Left ventricle myocardium inferior (tissue), 1 donor: ENCODE measurements around the gene DAZL. TPM values are rescaled to one million over a fixed set of nuclear protein-coding genes. Genes with fewer than 3 reads are reported as not detected.
A peak's percentile ranks its signal among the peaks of the same experiment; 100 is the strongest.

Source experiments
- DNase-seq: peaks from one replicate; pipeline ENCODE4 v3.0.0-alpha.2; 2020
- H3K27ac ChIP-seq: fragments of 200-600 bp; replicated peaks from 2 replicates; pipeline ENCODE4 v1.8.0; 2021
- H3K27me3 ChIP-seq: fragments of 200-600 bp; 2 replicates; pipeline ENCODE4 v1.8.0; 2021; ENCODE audit warnings: low read depth
- H3K36me3 ChIP-seq: fragments of 200-600 bp; 2 replicates; pipeline ENCODE4 v1.8.0; 2021
- H3K4me1 ChIP-seq: fragments of 200-600 bp; 2 replicates; pipeline ENCODE4 v1.8.0; 2021
- H3K4me3 ChIP-seq: fragments of 200-600 bp; 2 replicates; pipeline ENCODE4 v1.8.0; 2021; ENCODE audit warnings: mild to moderate bottlenecking, moderate library complexity
- H3K9me3 ChIP-seq: fragments of 200-600 bp; replicated peaks from 2 replicates; pipeline ENCODE4 v1.8.0; 2021
- intact Hi-C: fragments of 100-400 bp; cut with micrococcal nuclease; formaldehyde crosslinking; loops from one replicate; pipeline ENCODE4 v1.11.0; 2022
- total RNA-seq: library from RNA; stranded (reverse); fragmentation: NEBNext Ultra II Directional; extraction: Animal tissue kit (Norgen Biotek cat#: 25700); gene quantifications from one replicate; pipeline ENCODE4 v1.2.1, GENCODE V29; 2021
- TF ChIP-seq, protein P1 (sequence below): fragments of 200-600 bp; IDR thresholded peaks from 2 replicates; pipeline ENCODE4 v1.8.0; 2021; ENCODE audit warnings: antibody characterized with exemption, mild to moderate bottlenecking, borderline replicate concordance
- donor health status: DM: no; HTN: yes; CAD: no; lungs with severe emphysema.

The DAZL gene
- total RNA-seq, 1 donor from 2014 or later = not detected

DNA sequence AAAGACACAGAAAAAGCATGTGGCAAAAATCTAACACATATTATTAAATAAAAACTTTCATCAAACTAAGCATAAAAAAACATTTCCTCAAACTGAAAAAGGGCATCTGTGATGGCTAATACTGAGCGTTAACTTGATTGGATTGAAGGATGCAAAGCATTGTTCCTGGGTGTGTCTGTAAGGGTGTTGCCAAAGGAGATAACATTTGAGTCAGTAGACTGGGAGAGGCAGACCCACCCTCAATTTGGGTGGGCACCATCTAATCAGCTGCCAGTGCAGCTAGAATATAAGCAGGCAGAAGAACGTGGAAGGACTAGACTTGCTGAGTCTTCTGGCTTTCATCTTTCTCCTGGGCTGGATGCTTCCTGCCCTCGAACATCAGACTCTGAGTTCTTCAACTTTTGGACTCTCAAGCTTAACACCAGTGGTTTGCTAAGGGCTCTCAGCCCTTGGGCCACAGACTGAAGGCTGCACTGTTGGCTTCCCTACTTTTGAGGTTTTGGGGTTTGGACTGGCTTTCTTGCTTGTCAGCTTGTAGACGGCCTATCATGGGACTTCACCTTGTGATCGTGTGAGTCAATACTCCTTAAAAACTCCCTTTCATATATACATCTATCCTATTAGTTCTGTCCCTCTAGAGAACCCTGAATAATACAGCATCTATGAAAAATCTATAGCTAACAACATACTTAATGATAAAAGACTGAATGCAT lies 45.4 kb downstream of the DAZL start:
- H3K4me1 ChIP-seq = no peaks in the 10 kb centered on the region
- TF ChIP-seq, protein P1, sequence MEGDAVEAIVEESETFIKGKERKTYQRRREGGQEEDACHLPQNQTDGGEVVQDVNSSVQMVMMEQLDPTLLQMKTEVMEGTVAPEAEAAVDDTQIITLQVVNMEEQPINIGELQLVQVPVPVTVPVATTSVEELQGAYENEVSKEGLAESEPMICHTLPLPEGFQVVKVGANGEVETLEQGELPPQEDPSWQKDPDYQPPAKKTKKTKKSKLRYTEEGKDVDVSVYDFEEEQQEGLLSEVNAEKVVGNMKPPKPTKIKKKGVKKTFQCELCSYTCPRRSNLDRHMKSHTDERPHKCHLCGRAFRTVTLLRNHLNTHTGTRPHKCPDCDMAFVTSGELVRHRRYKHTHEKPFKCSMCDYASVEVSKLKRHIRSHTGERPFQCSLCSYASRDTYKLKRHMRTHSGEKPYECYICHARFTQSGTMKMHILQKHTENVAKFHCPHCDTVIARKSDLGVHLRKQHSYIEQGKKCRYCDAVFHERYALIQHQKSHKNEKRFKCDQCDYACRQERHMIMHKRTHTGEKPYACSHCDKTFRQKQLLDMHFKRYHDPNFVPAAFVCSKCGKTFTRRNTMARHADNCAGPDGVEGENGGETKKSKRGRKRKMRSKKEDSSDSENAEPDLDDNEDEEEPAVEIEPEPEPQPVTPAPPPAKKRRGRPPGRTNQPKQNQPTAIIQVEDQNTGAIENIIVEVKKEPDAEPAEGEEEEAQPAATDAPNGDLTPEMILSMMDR = no peak
- H3K27ac ChIP-seq = no peak overlapping the region
- intact Hi-C loops = no loop called here
- no peaks in the 10 kb centered on the region for H3K27me3 ChIP-seq
- peaks cover 12% of the 10 kb centered on the region for H3K9me3 ChIP-seq
- no peak for DNase-seq
- H3K36me3 ChIP-seq = no peaks in the 10 kb centered on the region
- H3K4me3 ChIP-seq = no peak overlapping the region

DNA sequence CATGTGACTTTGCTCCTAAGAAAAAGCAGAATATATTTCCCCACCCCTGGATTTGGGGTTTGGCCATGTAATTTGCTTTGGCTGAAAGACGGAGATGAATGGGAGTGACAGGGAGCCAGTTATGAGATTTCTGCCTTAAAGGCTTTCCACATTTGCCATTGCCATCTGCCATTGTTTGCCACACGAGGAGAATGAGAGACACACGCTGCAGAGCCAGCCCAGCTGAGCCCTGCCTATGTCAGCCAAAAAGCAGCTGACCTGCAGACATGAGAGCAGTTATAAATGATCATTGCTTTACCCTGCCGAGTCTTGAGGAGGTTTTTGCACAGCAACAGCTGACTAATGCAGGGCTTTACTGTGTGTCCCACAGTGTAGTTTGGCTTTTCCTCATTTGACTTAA lies 51.1 kb downstream of the DAZL start:
- Histone ChIP-seq H3K27ac (no peak overlapping the region), H3K36me3 (no peaks in the 10 kb centered on the region), H3K4me3 (no peak overlapping the region), H3K4me1 (peaks cover 10% of the 10 kb centered on the region), H3K27me3 (no peaks in the 10 kb centered on the region), H3K9me3 (no peaks in the 10 kb centered on the region)
- no peak for DNase-seq
- TF ChIP-seq, protein P1 = no peak
- intact Hi-C loops = no loop called here

DNA sequence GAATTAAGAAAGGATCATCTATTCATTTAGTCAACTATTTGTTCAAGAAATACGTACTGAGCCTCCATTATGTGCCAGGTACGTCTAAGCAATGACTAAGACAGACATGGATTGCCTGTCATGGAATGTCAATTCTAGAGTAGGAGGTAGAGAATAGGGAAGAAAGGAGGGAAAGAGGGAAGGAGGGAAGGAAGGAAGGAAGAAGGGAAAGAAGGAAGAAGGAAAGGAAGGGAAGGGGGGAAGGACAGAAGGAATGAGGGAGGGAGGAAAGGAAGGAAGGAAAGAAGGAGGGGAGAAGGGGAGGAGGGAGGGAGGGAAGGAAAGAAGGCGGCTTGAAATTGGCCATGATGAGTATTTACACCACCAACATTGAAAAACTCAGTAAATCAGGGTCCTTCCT lies 52.5 kb downstream of the DAZL start:
- Histone ChIP-seq H3K36me3 (no peaks in the 10 kb centered on the region), H3K27me3 (no peaks in the 10 kb centered on the region), H3K27ac (no peak overlapping the region), H3K4me3 (no peak overlapping the region), H3K9me3 (no peaks in the 10 kb centered on the region), H3K4me1 (peaks cover 10% of the 10 kb centered on the region)
- no peak for DNase-seq
- intact Hi-C loops = no loop called here
- TF ChIP-seq, protein P1 = no peak

DNA sequence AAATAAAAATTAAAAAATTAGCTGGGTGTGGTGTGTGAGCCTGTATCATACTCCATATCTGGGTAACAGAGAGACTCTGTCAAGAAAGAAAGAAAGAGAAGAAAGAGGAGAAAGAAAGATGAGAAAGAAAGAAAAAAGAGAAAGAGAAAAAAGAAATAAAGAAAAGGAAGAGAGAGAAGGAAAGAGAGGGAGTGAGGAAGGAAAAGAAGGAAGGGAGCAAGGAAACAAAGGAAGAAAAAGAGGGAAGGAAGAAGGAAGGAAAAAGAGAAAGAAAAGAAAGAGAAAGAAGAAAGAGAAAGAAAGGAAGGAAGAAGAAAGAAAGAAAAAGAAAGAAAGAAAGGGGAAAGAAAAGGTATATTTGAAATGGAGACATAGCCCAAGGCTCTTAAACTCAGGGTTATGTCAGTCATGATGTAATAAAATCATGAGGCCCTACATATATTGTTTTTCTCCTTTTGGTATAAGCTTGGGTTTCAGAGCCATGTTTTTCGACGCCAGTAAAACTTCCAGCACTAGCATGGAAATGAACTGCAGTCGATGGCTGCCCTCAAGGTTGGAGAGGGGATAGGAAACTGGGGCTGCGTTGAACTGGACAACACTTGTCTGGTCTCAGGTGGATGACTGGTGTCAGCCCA lies 53.8 kb downstream of the DAZL start:
- Histone ChIP-seq H3K4me1 (peaks cover 21% of the 10 kb centered on the region), H3K4me3 (no peak overlapping the region), H3K36me3 (no peaks in the 10 kb centered on the region), H3K9me3 (no peaks in the 10 kb centered on the region), H3K27me3 (no peaks in the 10 kb centered on the region), H3K27ac (no peak overlapping the region)
- TF ChIP-seq, protein P1 = no peak
- intact Hi-C loops = no loop called here
- no peak for DNase-seq

DNA sequence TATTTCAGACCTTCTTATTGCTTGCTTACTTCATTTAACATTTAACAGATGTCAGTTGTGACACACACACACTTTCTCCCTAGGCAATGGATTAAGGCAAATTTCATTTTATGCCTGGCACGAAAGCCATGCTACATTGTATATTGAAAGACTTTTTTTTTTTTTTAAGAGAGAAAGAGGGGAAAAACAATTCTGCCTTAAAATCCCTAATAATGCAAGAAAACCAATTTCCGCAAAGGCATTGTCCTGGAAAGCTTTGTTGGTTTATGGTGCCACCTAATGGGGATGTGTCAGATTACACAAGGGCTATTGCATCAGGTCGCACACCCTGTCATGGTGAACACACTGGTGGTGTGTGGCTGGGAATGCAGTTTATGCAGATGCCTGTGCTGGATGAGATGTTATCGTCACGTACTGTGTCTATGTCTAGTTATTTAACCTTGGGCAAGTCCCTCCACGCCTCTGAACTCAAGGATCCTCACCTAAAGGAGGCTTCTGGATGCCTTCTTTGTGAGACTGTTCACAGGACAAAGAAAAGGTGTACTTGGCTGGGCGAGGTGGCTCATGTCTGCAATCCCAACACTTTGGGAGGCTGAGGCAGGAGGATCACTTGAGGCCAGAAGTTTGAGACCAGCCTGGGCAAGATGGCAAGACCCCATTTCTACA lies 54.4 kb downstream of the DAZL start:
- TF ChIP-seq, protein P1 = peak; percentile 93
- Histone ChIP-seq H3K27ac (peak overlapping the region; percentile 69), H3K4me1 (peaks cover 24% of the 10 kb centered on the region), H3K36me3 (no peaks in the 10 kb centered on the region), H3K9me3 (no peaks in the 10 kb centered on the region), H3K27me3 (no peaks in the 10 kb centered on the region), H3K4me3 (peak overlapping the region; percentile 42)
- DNase-seq = no peak
- intact Hi-C loops = no loop called here
